Prostate gland (tissue), 2 donors: Measurements from ENCODE around the gene ITIH2.

Source experiments
- POLR2A ChIP-seq: fragments of 450-650 bp; IDR thresholded peaks from one replicate; pipeline ENCODE4 v1.6.1; 2016; ENCODE audit warnings: antibody characterized with exemption, mild to moderate bottlenecking
- POLR2AphosphoS5 ChIP-seq: sonication (generic); formaldehyde crosslinking; IDR thresholded peaks from one replicate; pipeline ENCODE4 v1.6.1; 2017; ENCODE audit warnings: antibody characterized with exemption
- TF ChIP-seq, protein P1 (sequence below), 4 experiments: fragments of 200-600 bp in 2 of 4; fragments of 450-650 bp in 2 of 4; sonication (generic) in 2 of 4; IDR thresholded peaks; 1 replicate in 3 of 4; 2 replicates in 1 of 4; pipeline ENCODE4 v1.5.1; 2016 to 2019; ENCODE audit warnings: antibody characterized with exemption in 4 of 4, mild to moderate bottlenecking in 2 of 4, moderate library complexity in 2 of 4

DNA sequence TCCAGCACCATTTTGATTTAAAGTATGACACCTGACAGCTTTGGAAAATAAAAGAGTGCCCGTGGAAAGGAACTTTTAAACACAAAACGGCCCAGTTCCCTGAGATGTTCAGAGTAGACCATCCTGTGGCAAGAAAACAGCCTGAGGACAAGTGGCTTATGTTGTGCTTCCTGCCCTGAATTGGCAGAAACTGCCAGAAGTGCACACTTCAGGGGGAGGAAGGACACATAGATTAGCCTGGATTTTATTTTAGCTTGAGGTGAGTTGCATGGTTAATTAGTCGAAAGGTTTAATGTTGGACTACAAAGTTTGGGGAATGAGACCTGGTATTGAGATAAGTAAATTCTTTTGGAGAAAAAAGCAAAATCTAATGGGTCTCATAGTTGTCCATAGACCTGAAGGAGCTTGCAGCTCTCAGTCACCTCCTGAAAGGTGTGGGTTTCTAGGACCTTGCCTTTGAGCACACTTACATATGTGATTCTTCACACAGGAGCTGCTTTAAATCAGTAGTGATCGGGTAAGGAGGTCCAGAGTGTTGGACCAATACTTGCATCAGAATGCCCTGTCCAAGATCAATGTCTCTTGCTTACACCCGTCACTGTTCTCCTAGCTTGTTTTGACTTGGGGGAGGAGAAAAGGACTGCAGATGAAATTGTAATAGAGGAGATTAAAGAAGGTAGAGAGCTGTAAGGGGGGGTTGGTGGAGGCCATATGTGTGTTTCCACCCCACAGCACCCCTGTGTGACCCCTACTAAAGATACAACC lies 4.9 kb downstream of the ITIH2 start:
- TF ChIP-seq POLR2A = no peak
- TF ChIP-seq, protein P1, sequence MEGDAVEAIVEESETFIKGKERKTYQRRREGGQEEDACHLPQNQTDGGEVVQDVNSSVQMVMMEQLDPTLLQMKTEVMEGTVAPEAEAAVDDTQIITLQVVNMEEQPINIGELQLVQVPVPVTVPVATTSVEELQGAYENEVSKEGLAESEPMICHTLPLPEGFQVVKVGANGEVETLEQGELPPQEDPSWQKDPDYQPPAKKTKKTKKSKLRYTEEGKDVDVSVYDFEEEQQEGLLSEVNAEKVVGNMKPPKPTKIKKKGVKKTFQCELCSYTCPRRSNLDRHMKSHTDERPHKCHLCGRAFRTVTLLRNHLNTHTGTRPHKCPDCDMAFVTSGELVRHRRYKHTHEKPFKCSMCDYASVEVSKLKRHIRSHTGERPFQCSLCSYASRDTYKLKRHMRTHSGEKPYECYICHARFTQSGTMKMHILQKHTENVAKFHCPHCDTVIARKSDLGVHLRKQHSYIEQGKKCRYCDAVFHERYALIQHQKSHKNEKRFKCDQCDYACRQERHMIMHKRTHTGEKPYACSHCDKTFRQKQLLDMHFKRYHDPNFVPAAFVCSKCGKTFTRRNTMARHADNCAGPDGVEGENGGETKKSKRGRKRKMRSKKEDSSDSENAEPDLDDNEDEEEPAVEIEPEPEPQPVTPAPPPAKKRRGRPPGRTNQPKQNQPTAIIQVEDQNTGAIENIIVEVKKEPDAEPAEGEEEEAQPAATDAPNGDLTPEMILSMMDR (IDR thresholded peaks at IDR 0.05) = no peak
- no peak for TF ChIP-seq POLR2AphosphoS5
